HG02884 (cell line): ENCODE data around the gene NLRP7.

Experiments
- ATAC-seq: cut with Tn5 transposase; IDR thresholded peaks from one replicate; pipeline ENCODE4 v1.9.1; 2021; ENCODE audit warnings: mild to moderate bottlenecking, moderate library complexity; ENCODE audit not compliant: unreplicated experiment

Gene NLRP7

DNA sequence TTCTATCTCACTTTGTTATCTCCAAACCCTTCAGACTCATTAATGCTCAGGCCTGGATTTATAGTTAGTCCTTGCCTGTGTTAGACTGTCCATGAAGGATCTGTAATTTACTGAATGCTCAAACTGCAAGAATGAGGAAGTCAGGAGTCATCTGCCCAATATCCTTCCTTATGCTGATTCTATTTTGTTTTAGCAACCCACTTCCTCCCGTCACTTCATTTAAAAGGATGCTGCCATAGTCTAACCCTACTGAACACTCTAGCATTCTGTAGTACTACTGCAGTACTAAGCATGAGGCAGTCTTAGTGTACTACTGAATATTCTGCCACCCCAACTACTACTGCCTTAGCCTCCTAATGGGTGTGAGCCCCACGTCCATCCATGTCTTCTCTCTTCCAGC is 71.8 kb downstream of the NLRP7 start:
- ATAC-seq: no peak

DNA sequence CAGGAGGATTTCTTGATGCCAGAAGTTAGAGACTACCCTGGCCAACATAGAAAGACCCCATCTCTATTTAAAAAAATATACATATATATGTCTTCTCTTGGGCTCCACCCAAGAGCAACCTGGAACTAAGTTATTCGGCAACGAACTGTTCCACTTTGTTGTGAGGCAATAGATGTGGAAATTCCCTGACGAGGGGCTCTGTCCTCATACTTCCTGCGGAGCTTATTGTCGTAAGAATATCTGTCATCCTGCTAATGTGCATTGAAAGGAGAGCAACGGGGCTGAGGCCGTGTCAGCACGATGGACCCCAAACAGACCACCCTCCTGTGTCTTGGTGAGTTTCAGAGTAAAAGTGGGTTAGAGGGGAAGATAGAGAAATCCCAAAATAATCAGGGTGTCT is 73.3 kb downstream of the NLRP7 start, which contains the start of gene FCAR:
Gene FCAR (plus strand): TSS at position 246 of the 400 bp plus-strand sequence. CDS start 55 bp downstream, at position 301.
- ATAC-seq: no peak
